Measurements from ENCODE around the gene CHRM2.

DNA sequence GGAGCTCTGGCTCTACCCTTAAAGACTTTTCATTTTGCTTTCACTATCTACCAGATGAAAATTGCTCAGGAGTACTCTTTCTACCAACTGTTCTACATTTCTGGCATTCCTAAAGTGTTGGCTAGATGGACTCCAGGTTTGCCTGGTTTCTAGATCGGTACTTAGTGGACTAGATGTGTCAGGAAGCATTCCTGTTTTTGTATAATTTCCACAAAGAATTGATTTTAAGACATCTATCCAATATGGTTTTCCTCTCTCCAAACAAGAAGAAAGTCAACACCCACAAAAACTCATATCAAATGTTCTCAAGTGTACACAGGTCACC, 157.7 kb downstream of the CHRM2 start:
- TF ChIP-seq EZH2 (IDR thresholded peaks at IDR 0.05) (no peak), POLR2AphosphoS5 (IDR thresholded peaks at IDR 0.05; ENCODE audit: borderline replicate concordance, low read depth, low read length) (no peak), FOXP2 (optimal IDR thresholded peaks at IDR 0.05; ENCODE audit: control extremely low read depth, extremely low read length, insufficient read depth) (no peak)
